Embryonic facial prominence (tissue), 1 donor: Measurements from ENCODE around the gene ZCCHC24.

ENCODE experiments used
- DNase-seq: peaks from one replicate; pipeline ENCODE4 v3.0.0-alpha.2; 2016; ENCODE audit errors: extremely low spot score

ZCCHC24 gene

GRCh38 chr10:79445977-79446757, 743 bp upstream of the ZCCHC24 start:
- DNase-seq: peak; percentile 81

GRCh38 chr10:79444199-79445119, 965 bp downstream of the ZCCHC24 start:
- no peak for DNase-seq

GRCh38 chr10:79443338-79444198, 1.9 kb downstream of the ZCCHC24 start:
- no peak for DNase-seq

- DNase-seq: no peak
Measured at GRCh38 chr10:79442171-79443040, 3.0 kb downstream of the ZCCHC24 start.

GRCh38 chr10:79441433-79441832, 4.0 kb downstream of the ZCCHC24 start:
- DNase-seq: no peak

- no peak for DNase-seq
Measured at GRCh38 chr10:79440281-79440680, 5.1 kb downstream of the ZCCHC24 start.

GRCh38 chr10:79438699-79439085, 6.7 kb downstream of the ZCCHC24 start:
- no peak for DNase-seq

GRCh38 chr10:79438021-79438698, 7.3 kb downstream of the ZCCHC24 start:
- DNase-seq: no peak

GRCh38 chr10:79437111-79437814, 8.2 kb downstream of the ZCCHC24 start:
- no peak for DNase-seq

GRCh38 chr10:79436850-79437103, 8.6 kb downstream of the ZCCHC24 start:
- DNase-seq: no peak

GRCh38 chr10:79436066-79436849, 9.2 kb downstream of the ZCCHC24 start:
- DNase-seq: no peak

GRCh38 chr10:79435271-79436065, 10.0 kb downstream of the ZCCHC24 start:
- no peak for DNase-seq

GRCh38 chr10:79434821-79435251, 10.6 kb downstream of the ZCCHC24 start:
- DNase-seq: no peak

- DNase-seq: no peak
Measured at GRCh38 chr10:79434223-79434687, 11.2 kb downstream of the ZCCHC24 start.

GRCh38 chr10:79433324-79434222, 11.9 kb downstream of the ZCCHC24 start:
- no peak for DNase-seq

GRCh38 chr10:79431891-79432831, 13.3 kb downstream of the ZCCHC24 start:
- DNase-seq: peak; percentile 36
